H9 (cell line): ENCODE results near the gene C8G. TPM values are rescaled to one million over a fixed set of nuclear protein-coding genes. Genes with fewer than 3 reads are reported as not detected.

Experiments used
- DNase-seq: peaks from one replicate; pipeline ENCODE4 v3.0.0-alpha.2; 2017
- H2AFZ ChIP-seq: one replicate; pipeline ENCODE4 v1.6.1; 2013; ENCODE audit warnings: mild to moderate bottlenecking, low read length, control low read depth, moderate library complexity
- H2AK5ac ChIP-seq: 2 replicates; pipeline ENCODE4 v1.6.1; 2013; ENCODE audit warnings: low read length, control low read depth, mixed read lengths; ENCODE audit not compliant: insufficient read length
- H2BK120ac ChIP-seq: one replicate; pipeline ENCODE4 v1.6.1; 2013; ENCODE audit warnings: low read depth, mild to moderate bottlenecking, low read length, control low read depth, inconsistent platforms; ENCODE audit not compliant: poor library complexity, severe bottlenecking
- H2BK12ac ChIP-seq: 2 replicates; pipeline ENCODE4 v1.6.1; 2013; ENCODE audit warnings: low read length, control low read depth, mixed read lengths, low read depth; ENCODE audit not compliant: insufficient read length
- H2BK15ac ChIP-seq: 2 replicates; pipeline ENCODE4 v1.6.1; 2013; ENCODE audit warnings: low read depth, low read length, control low read depth
- H2BK20ac ChIP-seq: one replicate; pipeline ENCODE4 v1.6.1; 2013; ENCODE audit warnings: low read depth, mild to moderate bottlenecking, low read length, control low read depth, inconsistent platforms; ENCODE audit not compliant: poor library complexity, severe bottlenecking
- H2BK5ac ChIP-seq: 2 replicates; pipeline ENCODE4 v1.6.1; 2013; ENCODE audit warnings: low read length, control low read depth, mixed read lengths; ENCODE audit not compliant: insufficient read length
- H3K14ac ChIP-seq: 2 replicates; pipeline ENCODE4 v1.6.1; 2013; ENCODE audit warnings: low read length, control low read depth; ENCODE audit not compliant: insufficient read depth
- H3K18ac ChIP-seq: 2 replicates; pipeline ENCODE4 v1.6.1; 2013; ENCODE audit warnings: low read depth, mild to moderate bottlenecking, mixed read lengths, low read length, control low read depth; ENCODE audit not compliant: insufficient read length
- H3K23ac ChIP-seq: 2 replicates; pipeline ENCODE4 v1.6.1; 2013; ENCODE audit warnings: low read length, control low read depth, mixed read lengths, low read depth; ENCODE audit not compliant: insufficient read length
- H3K23me2 ChIP-seq: 2 replicates; pipeline ENCODE4 v1.6.1; 2013; ENCODE audit warnings: low read depth, mild to moderate bottlenecking, mixed read lengths, low read length, control low read depth; ENCODE audit not compliant: insufficient read length, poor library complexity, severe bottlenecking
- H3K27ac ChIP-seq: 2 replicates; pipeline ENCODE4 v1.5.1; 2013; ENCODE audit warnings: low read length, control low read depth, mixed read lengths, low read depth; ENCODE audit not compliant: insufficient read length
- H3K27me3 ChIP-seq: 2 replicates; pipeline ENCODE4 v1.6.1; 2013; ENCODE audit warnings: low read length, control low read depth, inconsistent platforms; ENCODE audit not compliant: insufficient read depth
- H3K4ac ChIP-seq: 2 replicates; pipeline ENCODE4 v1.6.1; 2013; ENCODE audit warnings: low read depth, mild to moderate bottlenecking, control low read depth, inconsistent platforms, low read length, moderate library complexity
- H3K4me1 ChIP-seq: 2 replicates; pipeline ENCODE4 v1.6.1; 2013; ENCODE audit warnings: low read length, control low read depth, inconsistent platforms; ENCODE audit not compliant: insufficient read depth
- H3K4me2 ChIP-seq: 2 replicates; pipeline ENCODE4 v1.6.1; 2013; ENCODE audit warnings: low read length, control low read depth, mixed read lengths; ENCODE audit not compliant: insufficient read length, insufficient read depth
- H3K56ac ChIP-seq: 2 replicates; pipeline ENCODE4 v1.6.1; 2013; ENCODE audit warnings: low read depth, mild to moderate bottlenecking, mixed read lengths, low read length, control low read depth; ENCODE audit not compliant: insufficient read length
- H3K79me1 ChIP-seq: 2 replicates; pipeline ENCODE4 v1.6.1; 2013; ENCODE audit warnings: low read depth, mild to moderate bottlenecking, moderate library complexity, low read length, control low read depth, inconsistent platforms; ENCODE audit not compliant: insufficient read depth, poor library complexity, severe bottlenecking
- H3K79me2 ChIP-seq: 2 replicates; pipeline ENCODE4 v1.6.1; 2013; ENCODE audit warnings: low read length, control low read depth, inconsistent platforms; ENCODE audit not compliant: insufficient read depth
- H3K9ac ChIP-seq: 2 replicates; pipeline ENCODE4 v1.6.1; 2013; ENCODE audit warnings: low read length, control low read depth, mixed read lengths; ENCODE audit not compliant: insufficient read length; ENCODE audit errors: extremely low read depth
- H3K9me3 ChIP-seq: one replicate; pipeline ENCODE4 v1.6.1; 2013; ENCODE audit warnings: low read depth, low read length, inconsistent platforms; ENCODE audit not compliant: control insufficient read depth
- H3T11ph ChIP-seq: one replicate; pipeline ENCODE4 v1.6.1; 2013; ENCODE audit warnings: mild to moderate bottlenecking, low read length, control low read depth, inconsistent platforms
- H4K20me1 ChIP-seq: one replicate; pipeline ENCODE4 v1.6.1; 2013; ENCODE audit not compliant: control insufficient read depth, insufficient read length, insufficient read depth
- H4K5ac ChIP-seq: 2 replicates; pipeline ENCODE4 v1.6.1; 2013; ENCODE audit warnings: low read depth, mild to moderate bottlenecking, mixed read lengths, low read length, control low read depth; ENCODE audit not compliant: insufficient read length
- H4K8ac ChIP-seq: replicated peaks from 2 replicates; pipeline ENCODE4 v1.6.1; 2013; ENCODE audit warnings: low read length, control low read depth, mixed read lengths, low read depth; ENCODE audit not compliant: insufficient read length
- H4K91ac ChIP-seq: 2 replicates; pipeline ENCODE4 v1.6.1; 2013; ENCODE audit warnings: low read depth, mild to moderate bottlenecking, moderate library complexity, mixed read lengths, low read length, control low read depth; ENCODE audit not compliant: insufficient read length
- H3K27ac Mint-ChIP-seq, 3 experiments: 2 replicates in 2 of 3; 3 replicates in 1 of 3; pipeline ENCODE4 v1.8.0; 2020 to 2021; ENCODE audit warnings: mixed read lengths in 3 of 3, mild to moderate bottlenecking in 1 of 3, moderate library complexity in 1 of 3
- H3K27me3 Mint-ChIP-seq: 2 replicates; pipeline ENCODE4 v1.8.0; 2021; ENCODE audit warnings: low read depth, mild to moderate bottlenecking, moderate library complexity, mixed read lengths
- H3K36me3 Mint-ChIP-seq, 3 experiments: 2 replicates in 2 of 3; 3 replicates in 1 of 3; pipeline ENCODE4 v1.8.0; 2020 to 2021; ENCODE audit warnings: low read depth in 3 of 3, mixed read lengths in 3 of 3; ENCODE audit not compliant: insufficient read depth in 1 of 3
- H3K4me1 Mint-ChIP-seq, 2 experiments: 2 replicates each; pipeline ENCODE4 v1.8.0; 2020; ENCODE audit warnings: mixed read lengths in 2 of 2
- H3K4me3 Mint-ChIP-seq, 2 experiments: 2 replicates in 1 of 2; 3 replicates in 1 of 2; pipeline ENCODE4 v1.8.0; 2020 to 2021; ENCODE audit warnings: mild to moderate bottlenecking in 2 of 2, mixed read lengths in 2 of 2, moderate library complexity in 1 of 2
- H3K9me3 Mint-ChIP-seq, 2 experiments: 2 replicates in 1 of 2; 3 replicates in 1 of 2; pipeline ENCODE4 v1.8.0; 2020; ENCODE audit warnings: mild to moderate bottlenecking in 2 of 2, mixed read lengths in 2 of 2, moderate library complexity in 1 of 2
- CTCF ChIP-seq: fragments of 200-600 bp; sonication (generic); conservative IDR thresholded peaks from 3 replicates; pipeline ENCODE4 v1.8.0; 2021; ENCODE audit warnings: antibody characterized with exemption, mild to moderate bottlenecking
- WGBS: extraction: QIAGEN DNeasy Blood & Tissue Kit; methylation state at CpG from one replicate; pipeline ENCODE4 v1.1.7; 2013; ENCODE audit warnings: missing lambda C conversion rate, low lambda C conversion rate, mixed read lengths; ENCODE audit not compliant: insufficient read length; ENCODE audit errors: extremely low coverage; 5-methylcytosine and 5-hydroxymethylcytosine counted together
- total RNA-seq: library from RNA; stranded (reverse); gene quantifications from 2 replicates; pipeline ENCODE4 v1.2.1, GENCODE V29; 2021

The C8G gene
- total RNA-seq, 1 experiment from 2014 or later, result 0.96 TPM

- Histone ChIP-seq H3K4me2 (no peak overlapping the region), H3K4ac (no peak overlapping the region), H3K4me1 (no peaks in the 10 kb centered on the region), H2BK20ac (no peak overlapping the region), H2BK5ac (no peak overlapping the region), H3K27me3 (no peaks in the 10 kb centered on the region), H2AK5ac (no peak overlapping the region), H2BK120ac (no peak overlapping the region), H3K23ac (no peak overlapping the region), H3K9me3 (no peaks in the 10 kb centered on the region), H3K27ac (no peak overlapping the region), H3K79me2 (no peaks in the 10 kb centered on the region), H2BK15ac (no peak overlapping the region), H3T11ph (no peak overlapping the region), H3K14ac (no peak overlapping the region), H3K79me1 (no peaks in the 10 kb centered on the region), H3K23me2 (no peaks in the 10 kb centered on the region), H3K18ac (no peak overlapping the region), H4K5ac (no peak overlapping the region), H2BK12ac (no peak overlapping the region), H2AFZ (no peak overlapping the region), H3K56ac (no peak overlapping the region), H3K9ac (no peak overlapping the region), H4K20me1 (peaks cover 2% of the 10 kb centered on the region), H4K91ac (no peak overlapping the region), H4K8ac (no peak overlapping the region)
- Mint-ChIP-seq H3K9me3 (peaks cover 6% of the 10 kb centered on the region in 2 experiments; a peak in 4 of 5 replicates), H3K27me3 (peaks cover 8% of the 10 kb centered on the region), H3K27ac (no peak overlapping the region), H3K4me3 (no peak overlapping the region), H3K36me3 (no peaks in the 10 kb centered on the region; a peak in 1 of 7 replicates), H3K4me1 (0 out of 4 replicates have a peak, but pooled peaks cover 0 to 2% of the 10 kb centered on the region in 2 experiments)
- DNase-seq, result no peak
- no CpG with 5 or more reads among the region's 7 CpGs for WGBS
- no peak for TF ChIP-seq CTCF
Observed at GRCh38 chr9:136958473-136958872, 13.4 kb downstream of the C8G start.
